GM12892 (cell line): Measurements from ENCODE around the gene PDZD7.

Experiments used
- POLR2A ChIP-seq: IDR thresholded peaks from 2 replicates; pipeline ENCODE4 v1.6.1; 2011; ENCODE audit warnings: low read depth, low read length, control low read depth
- POLR2AphosphoS5 ChIP-seq: IDR thresholded peaks from 2 replicates; pipeline ENCODE4 v1.6.1; 2011; ENCODE audit warnings: low read depth, low read length, control low read depth
- TAF1 ChIP-seq: IDR thresholded peaks from 2 replicates; pipeline ENCODE4 v1.6.1; 2011; ENCODE audit warnings: low read depth, mild to moderate bottlenecking, control low read depth, low read length, borderline replicate concordance

DNA sequence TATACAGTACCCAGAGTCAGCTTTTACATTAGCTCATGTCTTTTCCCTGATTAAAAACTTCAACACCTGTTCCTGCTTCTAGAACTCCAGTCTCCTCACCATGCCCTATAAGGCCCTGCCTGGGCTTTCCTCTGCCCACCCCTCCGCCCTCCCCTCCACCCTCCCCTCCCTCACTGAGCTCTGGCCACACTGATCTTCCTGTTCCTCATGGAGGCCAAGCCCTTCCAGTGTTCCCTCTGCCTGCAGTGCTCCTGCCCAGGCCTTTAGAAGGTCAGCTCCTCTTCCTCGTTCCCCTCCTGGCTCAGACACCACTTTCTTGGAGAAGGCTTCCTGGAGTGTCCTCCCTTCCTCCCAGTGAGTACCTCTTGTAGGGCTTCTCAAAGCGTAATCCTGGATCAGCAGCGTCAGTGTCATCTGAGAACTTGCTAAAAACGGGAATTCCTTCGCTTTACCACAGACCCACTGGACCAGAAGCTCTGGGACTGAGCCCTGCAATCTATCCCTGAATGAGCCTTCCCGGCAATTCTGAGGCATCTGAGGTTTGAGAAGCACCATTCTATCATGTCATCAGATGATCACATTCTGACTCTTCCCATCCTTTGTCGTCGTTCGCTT is 3.7 kb downstream of the PDZD7 start:
- no peak for TF ChIP-seq POLR2A
- no peak for TF ChIP-seq POLR2AphosphoS5
- TF ChIP-seq TAF1 = no peak
